Right lobe of liver (tissue), 4 donors: ENCODE measurements around the gene POLN.

ENCODE experiments used
- POLR2A ChIP-seq: fragments of 450-650 bp; IDR thresholded peaks from one replicate; pipeline ENCODE4 v1.6.1; 2017; ENCODE audit warnings: antibody characterized with exemption, mild to moderate bottlenecking
- TF ChIP-seq, protein P1 (sequence below), 4 donors: fragments of 200-600 bp in 3 of 4; fragments of 450-650 bp in 1 of 4; IDR thresholded peaks; one replicate each; pipeline versions ENCODE4 v1.5.1 to v1.8.0; 2016 to 2022; ENCODE audit warnings: antibody characterized with exemption in 4 of 4, mild to moderate bottlenecking in 2 of 4
- donor health status: DM: no; HTN: no; CAD: no.
- donor health status: DM: no; HTN: no; CAD: no.
- donor health status: DM: no; HTN: yes; CAD: no.

DNA sequence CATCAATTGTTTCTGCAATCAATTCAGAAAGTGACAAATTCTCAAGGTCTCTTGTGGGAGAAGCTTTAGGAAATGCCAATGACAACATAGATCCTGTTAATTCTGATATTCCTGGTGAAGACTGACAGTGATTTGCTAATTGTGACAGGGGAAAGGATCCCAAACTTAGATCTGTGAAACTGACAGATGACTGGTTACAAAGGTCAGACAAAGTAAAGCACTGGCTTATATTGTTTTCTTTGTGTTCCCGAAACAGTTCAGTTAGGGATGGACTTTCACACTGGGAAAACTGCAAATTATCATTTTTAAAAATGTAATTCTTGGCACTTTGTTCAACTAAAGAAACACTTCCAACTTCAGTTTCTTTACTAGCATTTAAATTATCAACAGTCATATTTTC is 152.7 kb downstream of the POLN start:
- TF ChIP-seq, protein P1, sequence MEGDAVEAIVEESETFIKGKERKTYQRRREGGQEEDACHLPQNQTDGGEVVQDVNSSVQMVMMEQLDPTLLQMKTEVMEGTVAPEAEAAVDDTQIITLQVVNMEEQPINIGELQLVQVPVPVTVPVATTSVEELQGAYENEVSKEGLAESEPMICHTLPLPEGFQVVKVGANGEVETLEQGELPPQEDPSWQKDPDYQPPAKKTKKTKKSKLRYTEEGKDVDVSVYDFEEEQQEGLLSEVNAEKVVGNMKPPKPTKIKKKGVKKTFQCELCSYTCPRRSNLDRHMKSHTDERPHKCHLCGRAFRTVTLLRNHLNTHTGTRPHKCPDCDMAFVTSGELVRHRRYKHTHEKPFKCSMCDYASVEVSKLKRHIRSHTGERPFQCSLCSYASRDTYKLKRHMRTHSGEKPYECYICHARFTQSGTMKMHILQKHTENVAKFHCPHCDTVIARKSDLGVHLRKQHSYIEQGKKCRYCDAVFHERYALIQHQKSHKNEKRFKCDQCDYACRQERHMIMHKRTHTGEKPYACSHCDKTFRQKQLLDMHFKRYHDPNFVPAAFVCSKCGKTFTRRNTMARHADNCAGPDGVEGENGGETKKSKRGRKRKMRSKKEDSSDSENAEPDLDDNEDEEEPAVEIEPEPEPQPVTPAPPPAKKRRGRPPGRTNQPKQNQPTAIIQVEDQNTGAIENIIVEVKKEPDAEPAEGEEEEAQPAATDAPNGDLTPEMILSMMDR (IDR thresholded peaks at IDR 0.05), result no peak
- no peak for TF ChIP-seq POLR2A
